Osteoblast (primary cell): ENCODE data around the gene EIPR1. TPM values are rescaled to one million over a fixed set of nuclear protein-coding genes. Genes with fewer than 3 reads are reported as not detected.

Experiments
- DNase-seq: peaks from one replicate; pipeline ENCODE4 v3.0.0; 2011; ENCODE audit warnings: low spot score, mixed read lengths; ENCODE audit not compliant: insufficient read length; ENCODE audit errors: missing footprints
- H2AFZ ChIP-seq: 2 replicates; pipeline ENCODE4 v1.6.0; 2011; ENCODE audit warnings: mild to moderate bottlenecking, low read length
- H3K27ac ChIP-seq: 2 replicates; pipeline ENCODE4 v1.5.1; 2011; ENCODE audit warnings: mild to moderate bottlenecking, low read depth, low read length, moderate library complexity
- H3K27me3 ChIP-seq: 2 replicates; pipeline ENCODE4 v1.6.0; 2012; ENCODE audit warnings: mild to moderate bottlenecking, control low read depth, inconsistent platforms, low read length, moderate library complexity; ENCODE audit not compliant: insufficient read depth
- H3K36me3 ChIP-seq: 2 replicates; pipeline ENCODE4 v1.5.1; 2011; ENCODE audit warnings: mild to moderate bottlenecking, low read length, control low read depth, moderate library complexity; ENCODE audit not compliant: insufficient read depth
- H3K4me1 ChIP-seq: 2 replicates; pipeline ENCODE4 v1.5.1; 2011; ENCODE audit warnings: mild to moderate bottlenecking, low read length, control low read depth, moderate library complexity; ENCODE audit not compliant: insufficient read depth
- H3K4me2 ChIP-seq: 2 replicates; pipeline ENCODE4 v1.6.0; 2011; ENCODE audit warnings: mild to moderate bottlenecking, low read length; ENCODE audit not compliant: insufficient read depth
- H3K4me3 ChIP-seq: fragments of 200-600 bp; sonication (generic); 3 replicates; pipeline ENCODE4 v1.5.1; 2012; ENCODE audit warnings: mild to moderate bottlenecking, low read length, inconsistent platforms; ENCODE audit not compliant: insufficient read depth
- H3K79me2 ChIP-seq: 2 replicates; pipeline ENCODE4 v1.6.0; 2012; ENCODE audit warnings: mild to moderate bottlenecking, low read length, control low read depth, inconsistent platforms; ENCODE audit not compliant: insufficient read depth
- H3K9me3 ChIP-seq: 2 replicates; pipeline ENCODE4 v1.5.1; 2011; ENCODE audit warnings: low read depth, low read length, control low read depth
- H4K20me1 ChIP-seq: 2 replicates; pipeline ENCODE4 v1.6.0; 2012; ENCODE audit warnings: mild to moderate bottlenecking, low read length, control low read depth; ENCODE audit not compliant: insufficient read depth
- CTCF ChIP-seq: IDR thresholded peaks from 2 replicates; pipeline ENCODE4 v1.5.1; 2011; ENCODE audit warnings: mild to moderate bottlenecking, low read depth, low read length, moderate library complexity; ENCODE audit errors: extremely low read depth
- total RNA-seq: library from RNA; depleted of rRNA; stranded (reverse); fragments of >200 nt; gene quantifications from 2 replicates; pipeline ENCODE4 v1.2.3, GENCODE V29; 2012

The EIPR1 gene
- total RNA-seq, 1 donor: 17.7 TPM

- Histone ChIP-seq H3K36me3 (peaks cover 5% of the 10 kb centered on the region), H3K4me2 (no peak overlapping the region), H2AFZ (no peak overlapping the region), H3K79me2 (peaks cover 5% of the 10 kb centered on the region), H3K4me3 (no peak overlapping the region), H3K9me3 (no peaks in the 10 kb centered on the region), H4K20me1 (peaks cover 5% of the 10 kb centered on the region), H3K27me3 (no peaks in the 10 kb centered on the region), H3K27ac (no peak overlapping the region), H3K4me1 (no peaks in the 10 kb centered on the region)
- DNase-seq: no peak
- TF ChIP-seq CTCF: no peak
Observed at GRCh38 chr2:3212061-3212362, 165.6 kb downstream of the EIPR1 start.

DNA sequence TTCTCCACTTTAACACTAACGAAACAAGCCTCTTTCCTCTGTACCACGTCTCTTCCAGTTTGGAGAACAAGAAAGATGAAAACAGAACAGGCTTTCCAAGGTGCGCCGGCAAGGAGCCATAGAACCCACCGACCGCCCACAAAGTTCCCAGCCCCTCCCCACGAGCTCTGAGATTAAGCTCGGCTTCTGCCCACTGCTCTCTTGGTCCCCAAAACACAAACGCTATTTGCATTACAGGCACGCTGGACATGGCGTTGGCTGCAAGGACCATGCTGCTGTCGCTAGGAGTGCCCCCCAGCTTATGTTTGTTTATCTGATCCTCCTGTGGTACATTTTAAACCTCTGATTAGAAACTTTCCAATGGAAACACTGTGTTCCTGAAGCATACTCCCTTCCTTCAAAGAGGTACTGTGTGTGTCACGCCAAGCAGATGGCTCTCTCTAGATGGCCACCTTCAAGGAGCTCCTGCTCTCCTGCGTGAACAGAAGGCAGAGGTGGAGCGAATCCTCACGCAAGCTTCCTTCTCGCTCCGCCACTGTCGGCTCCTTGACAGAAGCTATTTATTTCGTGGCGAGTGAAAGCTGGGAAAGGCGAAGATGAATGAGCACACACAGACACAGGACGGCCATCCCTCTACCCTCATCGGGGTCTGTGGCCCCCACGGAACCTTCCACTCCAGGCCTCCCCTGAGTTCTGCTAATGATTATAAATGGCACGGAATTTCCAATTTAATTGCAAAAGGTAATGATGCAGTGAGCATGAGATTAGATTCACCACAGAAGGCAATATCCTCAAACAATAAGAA lies 166.2 kb downstream of the EIPR1 start:
- no peak overlapping the region for H3K4me3 ChIP-seq
- H3K27me3 ChIP-seq: no peaks in the 10 kb centered on the region
- peaks cover 5% of the 10 kb centered on the region for H4K20me1 ChIP-seq
- H3K9me3 ChIP-seq: no peaks in the 10 kb centered on the region
- DNase-seq: no peak
- H3K79me2 ChIP-seq: peaks cover 5% of the 10 kb centered on the region
- H3K27ac ChIP-seq: no peak overlapping the region
- no peak overlapping the region for H3K4me2 ChIP-seq
- no peak for TF ChIP-seq CTCF
- H3K36me3 ChIP-seq: peaks cover 5% of the 10 kb centered on the region
- H2AFZ ChIP-seq: no peak overlapping the region
- no peaks in the 10 kb centered on the region for H3K4me1 ChIP-seq

- H3K4me1 ChIP-seq: no peaks in the 10 kb centered on the region
- no peak overlapping the region for H3K4me2 ChIP-seq
- no peak overlapping the region for H3K4me3 ChIP-seq
- H2AFZ ChIP-seq: no peak overlapping the region
- H3K27me3 ChIP-seq: no peaks in the 10 kb centered on the region
- H3K27ac ChIP-seq: no peak overlapping the region
- no peaks in the 10 kb centered on the region for H4K20me1 ChIP-seq
- DNase-seq: no peak
- no peaks in the 10 kb centered on the region for H3K79me2 ChIP-seq
- no peak for TF ChIP-seq CTCF
- H3K36me3 ChIP-seq: peaks cover 5% of the 10 kb centered on the region
- no peaks in the 10 kb centered on the region for H3K9me3 ChIP-seq
Observed at GRCh38 chr2:3210257-3210656, 167.4 kb downstream of the EIPR1 start.

DNA sequence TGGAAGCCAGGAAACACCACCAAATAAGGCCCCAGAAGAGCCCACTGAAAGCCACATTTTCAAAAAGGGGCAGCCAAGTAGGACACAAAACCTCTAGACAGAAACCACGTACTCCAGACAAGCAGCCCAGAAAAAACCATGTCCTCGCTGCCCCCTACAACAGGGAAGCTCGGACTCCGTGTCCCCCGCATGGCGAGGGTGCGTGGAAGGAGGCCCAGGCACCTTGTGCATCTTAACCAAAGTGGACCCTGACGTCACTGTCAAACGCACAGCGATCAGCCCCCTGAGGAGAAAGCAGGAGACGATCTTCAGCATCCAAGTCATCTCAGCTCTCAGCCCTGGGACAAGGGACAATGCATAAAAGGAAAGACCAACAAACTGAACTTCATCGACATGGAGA lies 168.4 kb downstream of the EIPR1 start:
- Histone ChIP-seq H3K9me3 (no peaks in the 10 kb centered on the region), H3K4me2 (no peak overlapping the region), H2AFZ (no peak overlapping the region), H4K20me1 (no peaks in the 10 kb centered on the region), H3K79me2 (no peaks in the 10 kb centered on the region), H3K4me1 (no peaks in the 10 kb centered on the region), H3K4me3 (no peak overlapping the region), H3K27me3 (no peaks in the 10 kb centered on the region), H3K36me3 (peaks cover 5% of the 10 kb centered on the region), H3K27ac (no peak overlapping the region)
- no peak for DNase-seq
- TF ChIP-seq CTCF: no peak
